Loucy (cell line): ENCODE results near the gene CDADC1.

Experiments
- H2AFZ ChIP-seq: fragments of 200-600 bp; sonication (generic); 2 replicates; pipeline ENCODE4 v1.6.0; 2016; ENCODE audit warnings: antibody characterized with exemption, mild to moderate bottlenecking, low read length, moderate library complexity
- H3F3A ChIP-seq: fragments of 200-600 bp; 2 replicates; pipeline ENCODE4 v1.6.0; 2016; ENCODE audit warnings: antibody characterized with exemption, low read depth, mild to moderate bottlenecking
- H3K27me3 ChIP-seq: fragments of 200-600 bp; sonication (generic); 2 replicates; pipeline ENCODE4 v1.6.1; 2014; ENCODE audit warnings: low read length, mild to moderate bottlenecking; ENCODE audit not compliant: insufficient read depth, poor library complexity, severe bottlenecking
- H3K36me3 ChIP-seq: fragments of 200-600 bp; sonication (generic); 2 replicates; pipeline ENCODE4 v1.6.1; 2016; ENCODE audit warnings: low read length; ENCODE audit not compliant: insufficient read depth
- H3K4me1 ChIP-seq: fragments of 200-600 bp; sonication (generic); 2 replicates; pipeline ENCODE4 v1.5.1; 2014; ENCODE audit warnings: low read length, mild to moderate bottlenecking; ENCODE audit not compliant: insufficient read depth, poor library complexity, severe bottlenecking
- H3K4me2 ChIP-seq: fragments of 200-600 bp; sonication (generic); 2 replicates; pipeline ENCODE4 v1.6.0; 2014; ENCODE audit warnings: antibody characterized with exemption, low read length, low read depth, mild to moderate bottlenecking; ENCODE audit not compliant: poor library complexity, severe bottlenecking
- H3K4me3 ChIP-seq: fragments of 200-600 bp; sonication (generic); 2 replicates; pipeline ENCODE4 v1.5.1; 2014; ENCODE audit warnings: low read length, mild to moderate bottlenecking, mixed read lengths; ENCODE audit not compliant: poor library complexity, severe bottlenecking
- H3K79me2 ChIP-seq: fragments of 200-600 bp; sonication (generic); 2 replicates; pipeline ENCODE4 v1.6.1; 2014; ENCODE audit warnings: low read length; ENCODE audit not compliant: insufficient read depth
- H3K9ac ChIP-seq: fragments of 200-600 bp; sonication (generic); 2 replicates; pipeline ENCODE4 v1.6.0; 2014; ENCODE audit warnings: mild to moderate bottlenecking, low read depth, low read length, moderate library complexity; ENCODE audit not compliant: poor library complexity, severe bottlenecking
- H3K9me2 ChIP-seq: fragments of 200-600 bp; sonication (generic); replicated peaks from 2 replicates; pipeline ENCODE4 v1.6.1; 2016; ENCODE audit warnings: low read depth, low read length, mixed read lengths
- H3K9me3 ChIP-seq: fragments of 200-600 bp; sonication (generic); 2 replicates; pipeline ENCODE4 v1.6.1; 2014; ENCODE audit warnings: mild to moderate bottlenecking, antibody characterized with exemption, low read length, low read depth; ENCODE audit not compliant: insufficient read depth
- H4K20me1 ChIP-seq: fragments of 200-600 bp; sonication (generic); 2 replicates; pipeline ENCODE4 v1.6.0; 2014; ENCODE audit warnings: antibody characterized with exemption, low read length, mild to moderate bottlenecking; ENCODE audit not compliant: insufficient read depth, poor library complexity, severe bottlenecking
- CTCF ChIP-seq: fragments of 200-600 bp; sonication (generic); conservative IDR thresholded peaks from 2 replicates; pipeline ENCODE4 v1.5.1; 2014; ENCODE audit warnings: mild to moderate bottlenecking, antibody characterized with exemption, low read length
- EZH2phosphoT487 ChIP-seq: fragments of 200-600 bp; IDR thresholded peaks from 2 replicates; pipeline ENCODE4 v1.6.1; 2018; ENCODE audit warnings: antibody characterized with exemption, mild to moderate bottlenecking, moderate library complexity, borderline replicate concordance

Gene CDADC1

GRCh38 chr13:49298903-49299605, 51.3 kb downstream of the CDADC1 start:
- Histone ChIP-seq H4K20me1 (no peaks in the 10 kb centered on the region), H3K79me2 (no peaks in the 10 kb centered on the region), H2AFZ (no peak overlapping the region), H3K36me3 (no peaks in the 10 kb centered on the region), H3K9me3 (no peaks in the 10 kb centered on the region), H3K9ac (no peak overlapping the region), H3K4me3 (no peak overlapping the region), H3K4me1 (no peaks in the 10 kb centered on the region), H3K9me2 (no peaks in the 10 kb centered on the region), H3K27me3 (no peaks in the 10 kb centered on the region), H3K4me2 (no peak overlapping the region), H3F3A (no peaks in the 10 kb centered on the region)
- no peak for TF ChIP-seq EZH2phosphoT487

GRCh38 chr13:49300276-49300675, 52.6 kb downstream of the CDADC1 start:
- Histone ChIP-seq H3K36me3 (no peaks in the 10 kb centered on the region), H3K9me2 (no peaks in the 10 kb centered on the region), H3K4me1 (no peaks in the 10 kb centered on the region), H4K20me1 (no peaks in the 10 kb centered on the region), H2AFZ (no peak overlapping the region), H3K27me3 (no peaks in the 10 kb centered on the region), H3K4me3 (no peak overlapping the region), H3K9ac (no peak overlapping the region), H3F3A (no peaks in the 10 kb centered on the region), H3K4me2 (no peak overlapping the region), H3K9me3 (no peaks in the 10 kb centered on the region), H3K79me2 (no peaks in the 10 kb centered on the region)
- no peak for TF ChIP-seq CTCF
- TF ChIP-seq EZH2phosphoT487 = no peak

- H3K4me2 ChIP-seq = peak overlapping the region; percentile 65
- no peaks in the 10 kb centered on the region for H3K9me2 ChIP-seq
- no peak overlapping the region for H3K9ac ChIP-seq
- no peaks in the 10 kb centered on the region for H4K20me1 ChIP-seq
- no peaks in the 10 kb centered on the region for H3K9me3 ChIP-seq
- H3K79me2 ChIP-seq = no peaks in the 10 kb centered on the region
- no peaks in the 10 kb centered on the region for H3K27me3 ChIP-seq
- H3K4me1 ChIP-seq = no peaks in the 10 kb centered on the region
- peak overlapping the region; percentile 62; the same call in 1 of the 2 replicates for H2AFZ ChIP-seq
- no peaks in the 10 kb centered on the region for H3F3A ChIP-seq
- H3K36me3 ChIP-seq = no peaks in the 10 kb centered on the region
- TF ChIP-seq CTCF (peak; percentile 92), EZH2phosphoT487 (no peak)
- H3K4me3 ChIP-seq = peak overlapping the region; percentile 41
Measured at GRCh38 chr13:49300739-49301589, 53.2 kb downstream of the CDADC1 start.
